KMS-11 (cell line): ENCODE measurements around the gene DEFB131B.

Experiments
- H2AFZ ChIP-seq: fragments of 200-600 bp; sonication (generic); 2 replicates; pipeline ENCODE4 v1.6.1; 2016; ENCODE audit warnings: antibody characterized with exemption, mixed run types, low read depth
- H3K27ac ChIP-seq: fragments of 200-600 bp; sonication (generic); 2 replicates; pipeline ENCODE4 v1.6.1; 2016; ENCODE audit warnings: mild to moderate bottlenecking, mixed run types
- H3K27me3 ChIP-seq: fragments of 200-600 bp; sonication (generic); 2 replicates; pipeline ENCODE4 v1.6.1; 2017; ENCODE audit warnings: mild to moderate bottlenecking, low read depth, mixed run types, moderate library complexity; ENCODE audit not compliant: insufficient read depth
- H3K36me3 ChIP-seq: fragments of 200-600 bp; sonication (generic); 2 replicates; pipeline ENCODE4 v1.6.1; 2017; ENCODE audit warnings: mild to moderate bottlenecking, mixed run types; ENCODE audit not compliant: insufficient read depth
- H3K4me1 ChIP-seq: fragments of 200-600 bp; sonication (generic); 2 replicates; pipeline ENCODE4 v1.6.1; 2016; ENCODE audit warnings: mild to moderate bottlenecking, low read depth, mixed run types; ENCODE audit not compliant: poor library complexity, severe bottlenecking
- H3K4me2 ChIP-seq: fragments of 200-600 bp; sonication (generic); 2 replicates; pipeline ENCODE4 v1.7.0; 2016; ENCODE audit warnings: mild to moderate bottlenecking, mixed run types
- H3K4me3 ChIP-seq: fragments of 200-600 bp; sonication (generic); IDR thresholded peaks from 2 replicates; pipeline ENCODE4 v1.6.1; 2017; ENCODE audit warnings: low read depth, low read length, mixed read lengths; ENCODE audit not compliant: insufficient read depth
- H3K79me2 ChIP-seq: fragments of 200-600 bp; sonication (generic); 2 replicates; pipeline ENCODE4 v1.6.1; 2016; ENCODE audit warnings: low read depth, mixed run types; ENCODE audit not compliant: insufficient read depth
- H3K9ac ChIP-seq: fragments of 200-600 bp; sonication (generic); 2 replicates; pipeline ENCODE4 v1.6.1; 2016; ENCODE audit warnings: mild to moderate bottlenecking, mixed run types
- H4K20me1 ChIP-seq: fragments of 200-600 bp; sonication (generic); 2 replicates; pipeline ENCODE4 v1.6.1; 2016; ENCODE audit warnings: mild to moderate bottlenecking, mixed run types; ENCODE audit not compliant: insufficient read depth
- TF ChIP-seq, protein P1 (sequence below): fragments of 200-600 bp; sonication (generic); conservative IDR thresholded peaks from 2 replicates; pipeline ENCODE4 v1.6.1; 2017; ENCODE audit warnings: low read depth, mild to moderate bottlenecking, antibody characterized with exemption, low read length, moderate library complexity, mixed read lengths

Gene DEFB131B

DNA sequence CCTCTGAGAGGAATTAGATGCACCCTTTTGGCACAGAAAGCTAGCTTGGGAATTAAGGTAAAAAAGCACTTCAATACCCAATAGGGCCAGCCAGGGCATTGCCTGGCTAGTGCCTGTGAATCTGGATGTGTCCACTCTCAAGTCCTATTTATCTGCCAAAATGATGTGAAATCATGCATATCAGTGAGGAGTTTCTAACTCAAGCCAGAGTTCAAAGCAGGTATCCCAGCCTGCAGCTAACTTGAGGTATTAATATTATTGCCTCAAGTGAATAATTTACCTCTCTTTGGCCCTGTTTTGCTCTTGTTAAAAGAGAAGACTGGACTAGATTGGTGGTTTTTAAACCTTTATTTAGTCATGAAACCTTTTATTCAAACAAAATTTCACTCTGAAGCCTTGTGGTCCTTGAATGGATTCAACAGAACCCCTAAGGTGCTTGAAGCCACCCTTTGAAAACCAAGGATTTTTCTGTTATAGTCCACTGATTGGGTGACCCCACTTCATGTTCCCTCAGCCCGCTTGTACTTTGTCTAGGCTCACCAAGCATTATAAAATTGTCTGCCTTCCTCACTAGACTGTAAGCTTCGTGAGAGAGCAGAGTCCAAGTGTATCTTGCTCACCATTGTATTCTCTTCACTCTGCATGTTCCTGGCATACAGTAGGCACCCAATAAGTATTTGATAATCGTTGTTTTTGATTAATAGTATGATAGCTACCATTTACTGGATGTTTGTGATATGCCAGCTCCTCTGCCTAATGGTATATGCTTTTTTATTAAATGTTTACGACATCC is 55.1 kb downstream of the DEFB131B start:
- Histone ChIP-seq H3K4me1 (peaks cover 20% of the 10 kb centered on the region), H3K27ac (no peak overlapping the region), H2AFZ (no peak overlapping the region), H3K4me3 (no peak overlapping the region), H3K9ac (no peak overlapping the region), H4K20me1 (no peaks in the 10 kb centered on the region), H3K36me3 (no peaks in the 10 kb centered on the region), H3K79me2 (peaks cover 45% of the 10 kb centered on the region), H3K27me3 (no peaks in the 10 kb centered on the region), H3K4me2 (no peak overlapping the region)
- TF ChIP-seq, protein P1, sequence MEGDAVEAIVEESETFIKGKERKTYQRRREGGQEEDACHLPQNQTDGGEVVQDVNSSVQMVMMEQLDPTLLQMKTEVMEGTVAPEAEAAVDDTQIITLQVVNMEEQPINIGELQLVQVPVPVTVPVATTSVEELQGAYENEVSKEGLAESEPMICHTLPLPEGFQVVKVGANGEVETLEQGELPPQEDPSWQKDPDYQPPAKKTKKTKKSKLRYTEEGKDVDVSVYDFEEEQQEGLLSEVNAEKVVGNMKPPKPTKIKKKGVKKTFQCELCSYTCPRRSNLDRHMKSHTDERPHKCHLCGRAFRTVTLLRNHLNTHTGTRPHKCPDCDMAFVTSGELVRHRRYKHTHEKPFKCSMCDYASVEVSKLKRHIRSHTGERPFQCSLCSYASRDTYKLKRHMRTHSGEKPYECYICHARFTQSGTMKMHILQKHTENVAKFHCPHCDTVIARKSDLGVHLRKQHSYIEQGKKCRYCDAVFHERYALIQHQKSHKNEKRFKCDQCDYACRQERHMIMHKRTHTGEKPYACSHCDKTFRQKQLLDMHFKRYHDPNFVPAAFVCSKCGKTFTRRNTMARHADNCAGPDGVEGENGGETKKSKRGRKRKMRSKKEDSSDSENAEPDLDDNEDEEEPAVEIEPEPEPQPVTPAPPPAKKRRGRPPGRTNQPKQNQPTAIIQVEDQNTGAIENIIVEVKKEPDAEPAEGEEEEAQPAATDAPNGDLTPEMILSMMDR = no peak
